ENCODE data around the gene OR13C5.

DNA sequence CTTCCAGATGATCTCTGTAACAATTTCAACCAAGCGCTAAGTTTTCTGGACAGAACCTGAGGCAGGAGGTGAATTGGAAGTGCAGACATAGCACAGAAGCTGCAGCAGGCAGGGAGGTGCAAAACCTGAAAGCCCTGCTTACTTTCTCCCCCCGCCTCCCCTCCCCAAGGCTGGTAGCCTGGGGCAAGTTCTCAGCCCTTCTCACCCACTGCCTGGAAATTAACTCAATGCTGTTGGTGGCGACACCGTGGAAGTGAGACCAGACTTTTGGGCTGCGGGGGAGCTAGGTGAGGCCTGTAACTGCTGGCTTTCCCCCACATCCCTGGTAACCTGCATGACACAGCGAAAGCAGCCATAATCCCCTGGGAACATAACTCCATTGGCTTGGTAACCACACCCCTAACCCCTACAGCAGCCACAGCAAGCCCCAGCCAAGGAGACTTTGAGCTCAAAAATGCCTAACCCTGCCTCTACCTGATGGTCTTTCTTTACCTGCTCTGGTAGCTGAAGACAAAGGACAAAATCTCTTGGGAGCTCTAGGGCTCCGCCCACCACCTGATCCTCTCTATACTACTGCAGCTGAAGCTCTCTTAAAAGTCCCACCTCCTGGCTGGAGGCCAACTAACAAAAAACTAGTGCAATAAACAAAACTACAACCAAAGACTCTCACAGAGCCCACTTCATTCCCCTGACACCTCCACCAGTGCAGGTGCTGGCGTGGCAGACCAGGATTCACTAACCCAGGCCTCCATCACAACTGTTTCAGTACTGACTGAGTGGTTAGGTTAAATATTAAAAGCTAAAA is 42.2 kb downstream of the OR13C5 start:
- TF ChIP-seq POLR2AphosphoS5 (IDR thresholded peaks at IDR 0.05; ENCODE audit: low read depth, low read length) (no peak), POLR2A (IDR thresholded peaks at IDR 0.05; ENCODE audit: low read depth, low read length) (no peak)
